Hematopoietic multipotent progenitor cell treated with erythropoietin and hydrocortisone succinate and interleukin-3 and kit ligand, for 4 days (in vitro differentiated cells): ENCODE measurements around the gene IGF1.

Experiments
- DNase-seq: peaks from one replicate; pipeline ENCODE4 v3.0.0-alpha.2; 2015

IGF1 gene

DNA sequence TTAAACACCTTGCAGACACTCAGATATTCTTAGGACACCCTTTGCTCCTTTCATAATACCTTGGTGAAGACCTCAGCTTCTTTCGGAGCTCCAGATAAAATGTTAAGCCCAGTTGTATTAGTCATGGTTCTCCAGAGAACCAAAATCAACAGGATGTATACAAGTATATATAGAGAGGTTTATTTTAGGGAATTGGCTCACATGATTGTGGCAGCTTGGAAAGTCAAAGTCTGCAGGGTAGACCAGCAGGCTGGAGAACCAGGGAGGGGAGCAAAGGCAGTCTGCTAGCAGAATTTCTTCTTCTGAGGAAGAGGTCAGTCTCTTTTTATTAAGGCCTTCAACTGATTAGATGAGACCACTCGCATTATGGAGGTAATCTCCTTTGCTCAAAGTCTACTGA lies 6.9 kb upstream of the IGF1 start:
- DNase-seq: no peak

DNA sequence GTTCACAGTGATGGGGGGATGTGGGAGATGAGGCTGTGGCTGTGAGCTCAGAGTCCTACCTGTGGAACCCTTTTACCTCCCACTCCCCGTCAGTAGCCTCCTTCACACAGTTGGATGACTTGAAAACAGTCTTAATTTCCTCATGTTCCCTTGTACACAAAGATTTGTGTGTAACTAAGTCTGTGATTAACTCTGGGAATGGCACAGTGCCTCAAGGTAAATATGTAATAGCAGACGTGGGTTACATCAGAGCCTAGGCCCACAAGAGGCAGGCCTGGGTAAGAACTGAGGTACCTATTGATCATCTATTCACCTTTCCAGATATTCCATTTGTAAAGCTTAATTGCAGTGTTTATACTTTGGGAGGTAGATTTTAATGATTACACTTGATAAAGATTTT lies 5.8 kb upstream of the IGF1 start:
- DNase-seq: no peak

- DNase-seq: peak; percentile 72
Observed at GRCh38 chr12:102484428-102484958, 4.1 kb upstream of the IGF1 start.

- DNase-seq: no peak
Observed at GRCh38 chr12:102484017-102484416, 3.7 kb upstream of the IGF1 start.

- no peak for DNase-seq
Observed at GRCh38 chr12:102483466-102483865, 3.1 kb upstream of the IGF1 start.

- DNase-seq: no peak
Observed at GRCh38 chr12:102481705-102482425, 1.5 kb upstream of the IGF1 start.

GRCh38 chr12:102479939-102480338 lies 424 bp downstream of the IGF1 start:
- DNase-seq: no peak

GRCh38 chr12:102479099-102479885 lies 1.1 kb downstream of the IGF1 start:
- DNase-seq: no peak

DNA sequence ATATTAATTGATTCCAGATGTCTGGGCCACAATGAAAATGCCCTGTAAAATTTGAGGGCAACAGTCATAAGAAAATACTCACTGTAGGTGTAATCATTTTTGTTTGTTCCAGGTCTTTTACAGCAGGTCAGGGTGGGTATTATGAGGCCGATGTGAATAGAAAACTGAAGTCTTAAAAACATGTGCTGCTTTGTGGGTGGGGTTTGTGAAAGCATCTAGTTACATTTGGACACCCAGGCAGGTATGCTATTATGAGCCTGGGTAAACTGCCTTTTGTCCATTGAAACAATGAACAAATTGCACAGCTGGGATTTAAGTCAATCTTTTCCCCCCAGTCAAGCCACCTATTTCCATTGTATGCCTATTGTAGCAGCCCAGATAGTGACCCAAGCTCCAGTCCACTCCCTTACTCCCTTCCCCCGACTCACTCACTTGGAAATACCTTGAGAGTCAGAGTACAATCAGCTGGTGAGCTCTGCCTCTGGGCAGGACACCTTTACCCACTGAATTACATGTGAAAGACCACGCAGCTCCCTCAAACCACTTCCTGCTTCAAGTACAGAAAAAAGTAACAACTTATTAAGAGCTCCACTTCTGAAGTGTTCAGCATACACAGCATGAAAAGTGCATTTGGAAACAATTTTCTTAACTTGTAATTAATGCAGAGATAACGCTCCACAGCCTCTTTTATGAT lies 1.8 kb downstream of the IGF1 start:
- DNase-seq: peak; percentile 23

DNA sequence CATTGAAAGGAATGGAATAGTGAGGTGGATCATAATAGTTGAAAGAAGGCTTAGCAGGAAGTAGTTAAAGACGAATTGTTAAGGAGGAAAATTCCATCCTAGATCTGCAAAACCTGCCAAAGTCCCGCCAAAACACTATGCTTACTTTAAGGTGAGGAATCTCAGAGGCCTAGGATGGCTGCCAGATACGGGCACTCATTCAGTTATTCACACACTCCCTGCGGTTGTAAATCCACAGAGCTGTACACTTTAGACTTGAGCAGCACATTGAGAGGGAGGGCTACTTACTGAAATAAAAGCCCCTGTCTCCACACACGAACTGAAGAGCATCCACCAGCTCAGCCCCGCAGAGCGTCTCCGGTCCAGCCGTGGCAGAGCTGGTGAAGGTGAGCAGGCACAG lies 5.0 kb downstream of the IGF1 start:
- no peak for DNase-seq

- no peak for DNase-seq
Observed at GRCh38 chr12:102474438-102475064, 5.8 kb downstream of the IGF1 start.

- no peak for DNase-seq
Observed at GRCh38 chr12:102472496-102472895, 7.9 kb downstream of the IGF1 start.

DNA sequence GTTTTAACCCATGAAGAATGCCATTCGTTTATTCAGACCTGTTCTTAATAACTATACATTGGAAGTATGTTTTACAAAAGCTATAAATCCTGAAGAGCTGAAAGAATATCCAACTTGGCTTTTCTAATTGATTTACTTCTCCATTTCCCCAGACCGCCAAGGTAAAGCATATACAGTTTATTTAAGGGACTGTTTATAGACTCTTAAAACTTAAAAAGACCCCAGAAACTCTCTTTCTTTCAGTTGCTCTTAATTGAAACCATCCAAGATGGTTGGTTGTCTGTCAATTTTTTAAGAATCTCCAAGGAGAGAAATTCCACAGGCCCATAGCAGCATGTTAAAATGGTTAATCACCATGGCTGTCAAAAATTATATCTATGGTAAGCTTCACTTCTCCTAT lies 8.8 kb downstream of the IGF1 start:
- DNase-seq: no peak

GRCh38 chr12:102470945-102471344 lies 9.4 kb downstream of the IGF1 start:
- no peak for DNase-seq

GRCh38 chr12:102468261-102468915 lies 12.0 kb downstream of the IGF1 start:
- no peak for DNase-seq

- no peak for DNase-seq
Observed at GRCh38 chr12:102465762-102466560, 14.4 kb downstream of the IGF1 start.

DNA sequence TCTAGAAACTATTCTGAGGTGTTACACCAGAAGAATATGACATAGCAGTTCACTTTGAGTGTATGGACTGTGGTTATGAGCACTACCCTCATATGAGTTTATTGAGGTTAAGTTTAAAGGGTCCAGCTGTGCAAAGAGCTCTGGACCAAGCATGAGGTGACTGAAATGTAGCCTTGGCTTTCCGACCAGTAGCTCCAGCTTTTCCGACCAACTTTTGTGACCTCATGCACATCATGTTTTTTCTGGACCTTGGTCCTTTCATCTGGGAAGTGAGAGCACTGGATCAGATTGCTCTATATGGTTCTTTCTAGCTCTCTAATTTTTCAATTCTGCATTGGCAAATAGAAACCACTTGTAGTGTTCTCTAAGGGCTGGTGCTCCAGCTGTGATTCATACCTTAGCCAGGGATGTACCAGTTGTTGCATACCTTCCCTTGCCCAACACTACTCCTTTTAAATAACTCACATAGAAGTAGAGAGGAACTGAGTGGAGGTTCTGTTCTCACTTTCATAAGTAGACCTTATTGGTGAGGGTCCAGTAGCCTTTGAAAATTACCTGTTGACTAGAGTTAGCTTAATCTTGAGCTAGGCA lies 16.6 kb downstream of the IGF1 start:
- DNase-seq: no peak

DNA sequence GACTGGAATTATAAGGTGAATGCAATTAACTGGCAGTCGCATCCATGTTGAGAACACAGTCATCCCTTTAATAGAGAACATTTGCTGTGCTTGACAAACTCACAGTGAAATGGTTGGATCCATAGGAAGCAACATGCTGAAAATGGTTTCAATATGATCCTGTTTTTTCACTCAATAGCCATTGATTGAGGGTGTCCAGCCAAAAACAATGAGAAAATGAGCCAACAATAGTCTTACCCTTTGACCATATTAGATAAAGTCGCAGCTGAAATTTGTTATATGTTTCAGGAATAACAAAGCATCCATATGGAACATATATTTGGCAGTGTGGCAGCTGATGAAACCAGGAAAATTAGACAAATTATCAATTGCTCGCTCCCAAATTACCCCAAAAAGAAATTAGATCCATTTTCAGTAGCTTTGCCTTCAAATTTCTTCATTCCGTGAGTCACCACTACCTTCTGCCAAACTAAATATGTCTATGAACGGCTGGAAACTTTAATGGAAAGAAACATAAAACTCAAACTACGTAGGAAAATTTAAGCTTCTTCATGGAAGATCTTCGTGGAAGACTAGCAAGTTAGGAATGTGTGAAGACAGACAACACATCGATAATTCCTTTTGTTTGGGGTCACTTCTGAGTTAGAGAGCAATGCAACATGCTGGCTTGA lies 17.4 kb downstream of the IGF1 start:
- DNase-seq: no peak

GRCh38 chr12:102462386-102462785 lies 18.0 kb downstream of the IGF1 start:
- no peak for DNase-seq

GRCh38 chr12:102461501-102461900 lies 18.9 kb downstream of the IGF1 start:
- DNase-seq: no peak

DNA sequence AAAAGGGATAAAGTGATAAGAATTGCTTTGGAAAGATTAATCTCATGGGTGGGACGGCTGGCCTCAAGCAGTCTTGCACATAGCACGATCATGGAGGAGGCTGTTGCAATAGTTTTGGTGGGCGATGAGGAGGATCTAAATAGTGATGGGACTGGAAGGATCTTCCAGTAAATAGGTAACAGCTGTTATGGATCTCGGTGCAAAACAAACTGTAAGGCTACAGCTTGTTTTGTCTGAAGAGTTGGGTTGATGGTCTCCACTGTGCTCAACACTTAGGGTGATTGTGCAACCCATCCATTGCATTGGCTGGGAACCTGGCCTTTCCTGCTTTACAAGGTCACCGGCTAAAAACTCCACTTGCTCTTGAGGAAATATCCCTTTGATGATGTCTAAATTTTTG lies 21.0 kb downstream of the IGF1 start:
- DNase-seq: no peak
